ENCODE data around the gene HAUS8. TPM values are rescaled to one million over a fixed set of nuclear protein-coding genes. Genes with fewer than 3 reads are reported as not detected.
A peak's percentile ranks its signal among the peaks of the same experiment; 100 is the strongest.
"Not testable (repeated sequence)": the region's sequence is repeated elsewhere in the genome, so short reads cannot be mapped to it uniquely, and the experiment has no call there.

Gene HAUS8
- total RNA-seq, 1 donor from 2014 or later: 5.9 TPM

- no peak for ATAC-seq
- intact Hi-C loops (cut with DNase I): no loop called here
These were observed 53.9 kb downstream of the HAUS8 start for GRCh38 chr19:17021328-17021727.

GRCh38 chr19:17020823-17021222 lies 54.4 kb downstream of the HAUS8 start:
- intact Hi-C loops (cut with DNase I): no loop called here
- ATAC-seq (peak; percentile 30), DNase-seq (ENCODE audit: low spot score) (no peak)

More at GRCh38 chr19:17021328-17021727, 53.9 kb downstream of the HAUS8 start:
- no peak for DNase-seq (ENCODE audit: low spot score)

- DNase-seq (ENCODE audit: low spot score) (no peak), ATAC-seq (peak; percentile 71)
- intact Hi-C loops (cut with DNase I): no loop called here
These were observed 54.9 kb downstream of the HAUS8 start for GRCh38 chr19:17020385-17020784.

- ATAC-seq; intact Hi-C loops (cut with DNase I); DNase-seq (ENCODE audit: low spot score): not testable (repeated sequence)
These were observed 60.9 kb downstream of the HAUS8 start for GRCh38 chr19:17014212-17014861.

GRCh38 chr19:17011485-17011884 lies 63.8 kb downstream of the HAUS8 start:
- intact Hi-C loops (cut with DNase I): no loop called here
- ATAC-seq (no peak), DNase-seq (ENCODE audit: low spot score) (no peak)

GRCh38 chr19:17006579-17006978 lies 68.7 kb downstream of the HAUS8 start:
- DNase-seq (ENCODE audit: low spot score): no peak
- intact Hi-C loops (cut with DNase I): no loop called here
- no peak for ATAC-seq

GRCh38 chr19:17005000-17005399 lies 70.3 kb downstream of the HAUS8 start:
- ATAC-seq: no peak
- intact Hi-C loops (cut with DNase I): no loop called here
- no peak for DNase-seq (ENCODE audit: low spot score)

- ATAC-seq (no peak), DNase-seq (ENCODE audit: low spot score) (no peak)
- intact Hi-C loops (cut with DNase I): no loop called here
These were observed 70.9 kb downstream of the HAUS8 start for GRCh38 chr19:17004386-17004785.

- intact Hi-C loops (cut with DNase I): no loop called here
- ATAC-seq: no peak
- DNase-seq (ENCODE audit: low spot score): no peak
These were observed 72.8 kb downstream of the HAUS8 start for GRCh38 chr19:17002455-17002854.

- DNase-seq (ENCODE audit: low spot score): no peak
- intact Hi-C loops (cut with DNase I): no loop called here
- peak; percentile 13 for ATAC-seq
These were observed 73.6 kb downstream of the HAUS8 start for GRCh38 chr19:17001603-17002183.

Other genes with a start within 250 kb of the HAUS8 start
- gene SIN3B, start 246.1 kb downstream of the HAUS8 start, total RNA-seq: 84.8 TPM
- gene F2RL3, start 186.5 kb downstream of the HAUS8 start, total RNA-seq: 2.5 TPM
- gene CPAMD8, start 48.6 kb downstream of the HAUS8 start, total RNA-seq: 9.6 TPM
- gene MYO9B, start 325 bp upstream of the HAUS8 start, total RNA-seq: 90.7 TPM
- gene USE1, start 139.9 kb upstream of the HAUS8 start, total RNA-seq: 27.4 TPM
- 23.4 TPM for gene OCEL1, start 150.8 kb upstream of the HAUS8 start, total RNA-seq
- gene NR2F6, start 170.5 kb upstream of the HAUS8 start, total RNA-seq: 23.9 TPM
- gene USHBP1, start 189.3 kb upstream of the HAUS8 start, total RNA-seq: 9.6 TPM
- 66.6 TPM for gene BABAM1, start 192.0 kb upstream of the HAUS8 start, total RNA-seq
- gene ANKLE1, start 206.4 kb upstream of the HAUS8 start, total RNA-seq: 1.7 TPM
- gene ABHD8, start 228.0 kb upstream of the HAUS8 start, total RNA-seq: 14.9 TPM
- gene MRPL34, start 230.4 kb upstream of the HAUS8 start, total RNA-seq: 55.0 TPM
- gene DDA1, start 234.1 kb upstream of the HAUS8 start, total RNA-seq: 29.4 TPM